SK-N-SH treated with all-trans-retinoic acid at 6 μM for 48 hours (cell line): ENCODE data around the gene SLC25A39.

Experiments used
- ATAC-seq: fragments of 200-7000 bp; cut with Tn5 transposase; 3 replicates; pipeline ENCODE4 v1.9.1; 2020; ENCODE audit warnings: mild to moderate bottlenecking, moderate library complexity
- ARNTL ChIP-seq: fragments of 450-650 bp; formaldehyde crosslinking; IDR thresholded peaks from 2 replicates; pipeline ENCODE4 v1.5.0; 2020; ENCODE audit warnings: low read depth, mild to moderate bottlenecking, moderate library complexity, borderline replicate concordance
- BACH2 ChIP-seq: fragments of 250-450 bp; sonication (Bioruptor Pico); IDR thresholded peaks from 2 replicates; pipeline ENCODE4 v1.9.0; 2021; ENCODE audit warnings: mild to moderate bottlenecking, borderline replicate concordance
- CREB5 ChIP-seq: fragments of 250-450 bp; sonication (Bioruptor Pico); IDR thresholded peaks from 2 replicates; pipeline ENCODE4 v1.5.1; 2020; ENCODE audit warnings: low read depth, mild to moderate bottlenecking, moderate library complexity
- CSDC2 ChIP-seq: fragments of 250-450 bp; sonication (Bioruptor Pico); IDR thresholded peaks from 2 replicates; pipeline ENCODE4 v1.5.0; 2020; ENCODE audit warnings: mild to moderate bottlenecking, moderate library complexity
- CSRNP3 ChIP-seq: fragments of 250-450 bp; sonication (Bioruptor Pico); IDR thresholded peaks from 2 replicates; pipeline ENCODE4 v1.5.1; 2021; ENCODE audit warnings: mild to moderate bottlenecking, moderate library complexity
- ESRRG ChIP-seq: fragments of 250-450 bp; sonication (Bioruptor Pico); IDR thresholded peaks from 2 replicates; pipeline ENCODE4 v1.6.1; 2021; ENCODE audit warnings: mild to moderate bottlenecking
- GLIS3 ChIP-seq: fragments of 250-450 bp; sonication (Bioruptor Pico); IDR thresholded peaks from 2 replicates; pipeline ENCODE4 v1.5.0; 2020; ENCODE audit warnings: mild to moderate bottlenecking, moderate library complexity
- ISL1 ChIP-seq: fragments of 250-450 bp; sonication (Bioruptor Pico); IDR thresholded peaks from 2 replicates; pipeline ENCODE4 v2.1.2; 2022; ENCODE audit warnings: mild to moderate bottlenecking, moderate library complexity
- OSR1 ChIP-seq: fragments of 250-450 bp; sonication (Bioruptor Pico); IDR thresholded peaks from 2 replicates; pipeline ENCODE4 v1.8.0; 2022; ENCODE audit warnings: moderate library complexity, mild to moderate bottlenecking, inconsistent platforms
- PATZ1 ChIP-seq: fragments of 250-450 bp; sonication (Bioruptor Pico); IDR thresholded peaks from 2 replicates; pipeline ENCODE4 v1.8.0; 2020; ENCODE audit warnings: mild to moderate bottlenecking, moderate library complexity, borderline replicate concordance
- POU6F1 ChIP-seq: fragments of 250-450 bp; sonication (Bioruptor Pico); IDR thresholded peaks from 2 replicates; pipeline ENCODE4 v1.8.0; 2021; ENCODE audit warnings: low read depth, mild to moderate bottlenecking, moderate library complexity, borderline replicate concordance
- PPARA ChIP-seq: fragments of 250-450 bp; sonication (Bioruptor Pico); IDR thresholded peaks from 2 replicates; pipeline ENCODE4 v1.5.0; 2020; ENCODE audit warnings: mild to moderate bottlenecking, borderline replicate concordance
- SNAI2 ChIP-seq: fragments of 250-450 bp; sonication (Bioruptor Pico); IDR thresholded peaks from 2 replicates; pipeline ENCODE4 v1.5.0; 2020; ENCODE audit warnings: mild to moderate bottlenecking, moderate library complexity
- TCF4 ChIP-seq: fragments of 250-450 bp; sonication (Bioruptor Pico); IDR thresholded peaks from 2 replicates; pipeline ENCODE4 v1.8.0; 2021; ENCODE audit warnings: mild to moderate bottlenecking, moderate library complexity, borderline replicate concordance
- TOX ChIP-seq: fragments of 250-450 bp; sonication (Bioruptor Pico); IDR thresholded peaks from 2 replicates; pipeline ENCODE4 v1.8.0; 2021; ENCODE audit warnings: mild to moderate bottlenecking, moderate library complexity, borderline replicate concordance
- TSHZ2 ChIP-seq: fragments of 250-450 bp; sonication (Bioruptor Pico); IDR thresholded peaks from 2 replicates; pipeline ENCODE4 v1.5.0; 2020; ENCODE audit warnings: mild to moderate bottlenecking, moderate library complexity
- ZC3H10 ChIP-seq: fragments of 250-450 bp; sonication (Bioruptor Pico); IDR thresholded peaks from 2 replicates; pipeline ENCODE4 v1.5.1; 2021; ENCODE audit warnings: mild to moderate bottlenecking, moderate library complexity
- ZFP30 ChIP-seq: fragments of 450-650 bp; formaldehyde crosslinking; IDR thresholded peaks from 2 replicates; pipeline ENCODE4 v1.5.0; 2022; ENCODE audit warnings: mild to moderate bottlenecking, moderate library complexity
- ZNF70 ChIP-seq: fragments of 450-650 bp; formaldehyde crosslinking; IDR thresholded peaks from 2 replicates; pipeline ENCODE4 v1.5.0; 2020; ENCODE audit warnings: mild to moderate bottlenecking, moderate library complexity
- ZNF8 ChIP-seq: fragments of 450-650 bp; formaldehyde crosslinking; IDR thresholded peaks from 2 replicates; pipeline ENCODE4 v1.5.0; 2020; ENCODE audit warnings: mild to moderate bottlenecking, moderate library complexity

Gene SLC25A39

GRCh38 chr17:44353672-44354331 is 29.2 kb upstream of the SLC25A39 start:
- ATAC-seq, result no peak
- no peak for TF ChIP-seq TOX
- no peak for TF ChIP-seq TCF4 (CRISPR knock-in tag)
- no peak for TF ChIP-seq BACH2
- no peak for TF ChIP-seq ZC3H10 (CRISPR knock-in tag)
- no peak for TF ChIP-seq GLIS3
- no peak for TF ChIP-seq OSR1
- TF ChIP-seq TSHZ2 (CRISPR knock-in tag), result no peak
- no peak for TF ChIP-seq CSRNP3 (CRISPR knock-in tag)
- no peak for TF ChIP-seq ARNTL (CRISPR knock-in tag)
- no peak for TF ChIP-seq ISL1 (CRISPR knock-in tag)
- TF ChIP-seq ZFP30, result no peak
- no peak for TF ChIP-seq POU6F1 (CRISPR knock-in tag)
- TF ChIP-seq ESRRG (CRISPR knock-in tag), result no peak
- no peak for TF ChIP-seq PATZ1 (CRISPR knock-in tag)
- TF ChIP-seq ZNF8 (CRISPR knock-in tag), result no peak
- TF ChIP-seq ZNF70 (CRISPR knock-in tag), result no peak
- TF ChIP-seq, all 23 proteins: peak for 0

- ATAC-seq, result no peak
- TF ChIP-seq ZNF70 (CRISPR knock-in tag) (no peak), PPARA (CRISPR knock-in tag) (no peak), SNAI2 (CRISPR knock-in tag) (no peak), ISL1 (CRISPR knock-in tag) (no peak), CREB5 (CRISPR knock-in tag) (no peak), TSHZ2 (CRISPR knock-in tag) (no peak), GLIS3 (no peak), CSDC2 (CRISPR knock-in tag) (no peak), POU6F1 (CRISPR knock-in tag) (no peak), PATZ1 (CRISPR knock-in tag) (no peak), OSR1 (no peak), ZFP30 (no peak), BACH2 (no peak), ESRRG (CRISPR knock-in tag) (no peak), ARNTL (CRISPR knock-in tag) (no peak), TCF4 (CRISPR knock-in tag) (no peak)
Observed at GRCh38 chr17:44352828-44353671, 28.4 kb upstream of the SLC25A39 start.
